ENCODE measurements around the gene SLC36A2.

SLC36A2 gene

GRCh38 chr5:151332857-151333256, 14.5 kb downstream of the SLC36A2 start:
- TF ChIP-seq CTCF (IDR thresholded peaks at IDR 0.05; ENCODE audit: low read length, missing control alignments): no peak
- H3K4me3 ChIP-seq (replicated peaks; ENCODE audit: low read depth, low read length): no peak overlapping the region
- no peak for DNase-seq (ENCODE audit: low read depth)

- TF ChIP-seq CTCF (IDR thresholded peaks at IDR 0.05; ENCODE audit: low read length, missing control alignments): no peak
- no peak for DNase-seq (ENCODE audit: low read depth)
- no peak overlapping the region for H3K4me3 ChIP-seq (replicated peaks; ENCODE audit: low read depth, low read length)
These were observed 18.6 kb downstream of the SLC36A2 start for GRCh38 chr5:151328734-151329133.

- DNase-seq (ENCODE audit: low read depth): no peak
- no peak overlapping the region for H3K4me3 ChIP-seq (replicated peaks; ENCODE audit: low read depth, low read length)
- no peak for TF ChIP-seq CTCF (IDR thresholded peaks at IDR 0.05; ENCODE audit: low read length, missing control alignments)
These were observed 19.8 kb downstream of the SLC36A2 start for GRCh38 chr5:151327585-151327984.

- H3K4me3 ChIP-seq (replicated peaks; ENCODE audit: low read depth, low read length): no peak overlapping the region
- TF ChIP-seq CTCF (IDR thresholded peaks at IDR 0.05; ENCODE audit: low read length, missing control alignments): no peak
- DNase-seq (ENCODE audit: low read depth): no peak
These were observed 21.1 kb downstream of the SLC36A2 start for GRCh38 chr5:151326266-151326665.

- H3K4me3 ChIP-seq (replicated peaks; ENCODE audit: low read depth, low read length): no peak overlapping the region
- no peak for TF ChIP-seq CTCF (IDR thresholded peaks at IDR 0.05; ENCODE audit: low read length, missing control alignments)
- DNase-seq (ENCODE audit: low read depth): no peak
These were observed 26.9 kb downstream of the SLC36A2 start for GRCh38 chr5:151320481-151320880.

GRCh38 chr5:151318850-151319732, 28.3 kb downstream of the SLC36A2 start:
- no peak overlapping the region for H3K4me3 ChIP-seq (replicated peaks; ENCODE audit: low read depth, low read length)
- peak; percentile 35 for TF ChIP-seq CTCF (IDR thresholded peaks at IDR 0.05; ENCODE audit: low read length, missing control alignments)
- DNase-seq (ENCODE audit: low read depth): peak; percentile 27

- DNase-seq (ENCODE audit: low read depth): no peak
- no peak for TF ChIP-seq CTCF (IDR thresholded peaks at IDR 0.05; ENCODE audit: low read length, missing control alignments)
- no peak overlapping the region for H3K4me3 ChIP-seq (replicated peaks; ENCODE audit: low read depth, low read length)
These were observed 29.5 kb downstream of the SLC36A2 start for GRCh38 chr5:151317871-151318270.
